ENCODE results near the gene PARD3B. TPM values are rescaled to one million over a fixed set of nuclear protein-coding genes. Genes with fewer than 3 reads are reported as not detected.

Gene PARD3B
- total RNA-seq, 1 experiment from 2014 or later, result 2.0 TPM

DNA sequence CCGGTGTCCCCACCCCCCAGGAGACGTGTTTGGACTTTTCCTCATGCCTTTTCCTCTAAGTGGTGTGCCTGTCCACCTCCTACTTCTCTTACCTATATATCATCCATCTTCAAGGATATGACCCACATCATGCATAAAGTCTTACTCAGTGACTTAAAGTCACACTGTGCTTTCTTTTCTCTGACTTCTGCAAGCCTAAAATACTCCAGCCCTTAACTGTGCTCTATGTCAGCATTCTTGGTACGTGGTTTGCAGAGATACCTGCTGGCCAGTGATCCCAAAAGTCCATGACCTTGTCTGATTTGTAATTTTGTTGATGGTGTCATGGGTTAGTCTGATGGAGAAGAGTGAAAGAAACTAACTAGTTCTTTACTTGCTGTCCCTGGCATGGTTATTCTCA is 743.4 kb downstream of the PARD3B start:
- ChIA-PET POLR2A (no interaction called here), RAD21 (ENCODE audit: low non-redundant PET in 1 of 2, low total read pairs in 2 of 2, uncharacterized antibody in 2 of 2, unreplicated experiment in 2 of 2) (no interaction called here), CTCF (no interaction called here)
- intact Hi-C loops (cut with micrococcal nuclease), result no loop called here
- TF ChIP-seq ATF3 (IDR thresholded peaks at IDR 0.05) (no peak), POLR2AphosphoS5 (IDR thresholded peaks at IDR 0.05; ENCODE audit: low read depth, low read length) (no peak), EZH2 (IDR thresholded peaks at IDR 0.05) (no peak), FOSL1 (IDR thresholded peaks at IDR 0.05; ENCODE audit: low read depth) (no peak), ZNF274 (IDR thresholded peaks at IDR 0.05; ENCODE audit: low read depth, low read length) (no peak), CBX3 (IDR thresholded peaks at IDR 0.05; ENCODE audit: low read depth) (no peak)
- TF ChIP-seq, protein P1, sequence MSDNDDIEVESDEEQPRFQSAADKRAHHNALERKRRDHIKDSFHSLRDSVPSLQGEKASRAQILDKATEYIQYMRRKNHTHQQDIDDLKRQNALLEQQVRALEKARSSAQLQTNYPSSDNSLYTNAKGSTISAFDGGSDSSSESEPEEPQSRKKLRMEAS (IDR thresholded peaks at IDR 0.05), result no peak
- no TSS peak for BruUV-seq (replicated peaks)
- ATAC-seq, result no peak
- Histone ChIP-seq H4K20me1 (ENCODE audit: insufficient read depth) (no peaks in the 10 kb centered on the region), H3K27me3 (ENCODE audit: insufficient read depth, low read length) (no peaks in the 10 kb centered on the region), H2AFZ (ENCODE audit: low read depth, low read length, poor library complexity, severe bottlenecking) (no peak overlapping the region), H3K4me2 (ENCODE audit: low read length) (no peak overlapping the region), H3K9me3 (ENCODE audit: control insufficient read depth in 1 of 2, insufficient read depth in 1 of 2, low read depth in 1 of 2, low read length in 2 of 2) (no peaks in the 10 kb centered on the region), H3K4me3 (replicated peaks in 1 of 2; ENCODE audit: low read depth in 1 of 2, low read length in 2 of 2) (no peak overlapping the region), H3K36me3 (ENCODE audit: control insufficient read depth in 1 of 2, insufficient read depth in 2 of 2, low read length in 2 of 2) (no peaks in the 10 kb centered on the region), H3K4me1 (ENCODE audit: control insufficient read depth in 1 of 2, insufficient read depth in 2 of 2, low read length in 2 of 2) (no peaks in the 10 kb centered on the region), H3K79me2 (ENCODE audit: insufficient read depth, low read length) (no peaks in the 10 kb centered on the region), H3K9me2 (ENCODE audit: insufficient read depth) (no peaks in the 10 kb centered on the region), H3K27ac (ENCODE audit: low read depth, low read length) (no peak overlapping the region), H3K9ac (ENCODE audit: low read length) (no peak overlapping the region)
- DNase-seq (ENCODE audit: low read depth, low spot score), result no peak

- no peaks in the 10 kb centered on the region for H3K27me3 ChIP-seq (ENCODE audit: insufficient read depth, low read length)
- BruUV-seq (replicated peaks), result no TSS peak
- H3K9me2 ChIP-seq (ENCODE audit: insufficient read depth), result no peaks in the 10 kb centered on the region
- H3K4me2 ChIP-seq (ENCODE audit: low read length), result no peak overlapping the region
- no peak overlapping the region for H2AFZ ChIP-seq (ENCODE audit: low read depth, low read length, poor library complexity, severe bottlenecking)
- no peaks in the 10 kb centered on the region for H4K20me1 ChIP-seq (ENCODE audit: insufficient read depth)
- DNase-seq (ENCODE audit: low read depth, low spot score) (no peak), ATAC-seq (no peak)
- RAD21 ChIA-PET (ENCODE audit: low non-redundant PET in 1 of 2, low total read pairs in 2 of 2, uncharacterized antibody in 2 of 2, unreplicated experiment in 2 of 2), result no interaction called here
- no peaks in the 10 kb centered on the region for H3K4me1 ChIP-seq (ENCODE audit: control insufficient read depth in 1 of 2, insufficient read depth in 2 of 2, low read length in 2 of 2)
- POLR2A ChIA-PET, result no interaction called here
- H3K27ac ChIP-seq (ENCODE audit: low read depth, low read length), result no peak overlapping the region
- H3K36me3 ChIP-seq (ENCODE audit: control insufficient read depth in 1 of 2, insufficient read depth in 2 of 2, low read length in 2 of 2), result no peaks in the 10 kb centered on the region
- no peak overlapping the region for H3K4me3 ChIP-seq (replicated peaks in 1 of 2; ENCODE audit: low read depth in 1 of 2, low read length in 2 of 2)
- intact Hi-C loops (cut with micrococcal nuclease), result no loop called here
- no peak for TF ChIP-seq RAD21 (IDR thresholded peaks at IDR 0.05; ENCODE audit: low read depth)
- TF ChIP-seq TCF7L2 (IDR thresholded peaks at IDR 0.05; ENCODE audit: borderline replicate concordance, extremely low read depth, insufficient read depth, insufficient read length), result no peak
- no peak for TF ChIP-seq CBX3 (IDR thresholded peaks at IDR 0.05; ENCODE audit: low read depth)
- TF ChIP-seq ZNF274 (IDR thresholded peaks at IDR 0.05; ENCODE audit: low read depth, low read length), result no peak
- no peak for TF ChIP-seq FOSL1 (IDR thresholded peaks at IDR 0.05; ENCODE audit: low read depth)
- no peak for TF ChIP-seq EZH2 (IDR thresholded peaks at IDR 0.05)
- TF ChIP-seq, protein P1 (IDR thresholded peaks at IDR 0.05), result no peak
- no peak for TF ChIP-seq SRF (IDR thresholded peaks at IDR 0.05; ENCODE audit: low read depth)
- no peak for TF ChIP-seq ELF1 (IDR thresholded peaks at IDR 0.05; ENCODE audit: borderline replicate concordance, low read depth)
- no peaks in the 10 kb centered on the region for H3K79me2 ChIP-seq (ENCODE audit: insufficient read depth, low read length)
- no peaks in the 10 kb centered on the region for H3K9me3 ChIP-seq (ENCODE audit: control insufficient read depth in 1 of 2, insufficient read depth in 1 of 2, low read depth in 1 of 2, low read length in 2 of 2)
- CTCF ChIA-PET, result no interaction called here
- no peak overlapping the region for H3K9ac ChIP-seq (ENCODE audit: low read length)
Measured at GRCh38 chr2:205290299-205290698, 745.0 kb downstream of the PARD3B start.
